Adrenal gland (tissue), 12 donors: ENCODE measurements around the gene CHSY3. TPM values are rescaled to one million over a fixed set of nuclear protein-coding genes. Genes with fewer than 3 reads are reported as not detected.

Experiments
- DNase-seq, 7 donors: peaks; one replicate each; pipeline ENCODE4 v3.0.0-alpha.2; 2019 to 2020
- H3K27ac ChIP-seq, 5 donors: fragments of 200-600 bp; sonication (generic) in 4 of 5; 1 replicate in 3 of 5; 2 replicates in 2 of 5; pipeline versions ENCODE4 v1.5.1 to v1.8.0; 2016 to 2020; ENCODE audit warnings: mild to moderate bottlenecking in 1 of 5
- H3K27me3 ChIP-seq: fragments of 200-600 bp; 2 replicates; pipeline ENCODE4 v1.8.0; 2021
- H3K36me3 ChIP-seq, 2 donors: fragments of 200-600 bp; replicated peaks in 1 of 2; 1 replicate in 1 of 2; 2 replicates in 1 of 2; pipeline versions ENCODE4 v1.5.1 to v1.8.0; 2018 to 2022
- H3K4me1 ChIP-seq, 2 donors: fragments of 200-600 bp; replicated peaks in 1 of 2; 1 replicate in 1 of 2; 2 replicates in 1 of 2; pipeline versions ENCODE4 v1.5.1 to v1.8.0; 2018 to 2021
- H3K4me3 ChIP-seq, 4 donors: fragments of 200-600 bp; sonication (generic) in 3 of 4; one replicate each; pipeline ENCODE4 v1.5.1; 2016 to 2018
- H3K9me3 ChIP-seq, 3 donors: fragments of 200-600 bp; sonication (generic) in 1 of 3; replicated peaks in 1 of 3; 1 replicate in 2 of 3; 2 replicates in 1 of 3; pipeline versions ENCODE4 v1.5.1 to v1.8.0; 2016 to 2021
- CTCF ChIP-seq, 6 experiments: fragments of 450-650 bp in 4 of 6; fragments of 200-600 bp in 2 of 6; sonication (generic) in 1 of 6; IDR thresholded peaks; 1 replicate in 5 of 6; 2 replicates in 1 of 6; pipeline versions ENCODE4 v1.5.1 to v1.8.0; 2016 to 2021; ENCODE audit warnings: antibody characterized with exemption in 6 of 6, mild to moderate bottlenecking in 2 of 6, moderate library complexity in 1 of 6
- POLR2A ChIP-seq, 2 donors: fragments of 450-650 bp; IDR thresholded peaks; one replicate each; pipeline ENCODE4 v1.6.1; 2017; ENCODE audit warnings: antibody characterized with exemption in 2 of 2, mild to moderate bottlenecking in 2 of 2, moderate library complexity in 1 of 2
- WGBS, 4 donors: extraction: QIAGEN DNeasy Blood & Tissue Kit in 2 of 4; methylation state at CpG; one replicate each; pipeline versions ENCODE4 v1.1.5 to v1.1.7; 2013 to 2017; 5-methylcytosine and 5-hydroxymethylcytosine counted together
- intact Hi-C, 2 donors: fragments of 100-400 bp; cut with DNase I; formaldehyde crosslinking; loops; one replicate each; pipeline versions ENCODE4 v1.14.1 to v1.15.0; 2022 to 2023
- polyA plus RNA-seq, 3 donors: library from polyadenylated mRNA; stranded (reverse); fragments of 200-250 nt in 2 of 3; fragments of 350-450 nt in 1 of 3; fragmentation: Illumina TruSeq in 1 of 3; extraction: RNeasy Lipid Tissue Mini Kit (QIAGEN cat#74804) in 1 of 3; gene quantifications; one replicate each; pipeline ENCODE4 v1.2.3, GENCODE V29; 2013 to 2014
- total RNA-seq, 9 donors: library from RNA; depleted of rRNA in 4 of 9; stranded (reverse); fragments of >200 nt in 4 of 9; fragments of 120-200 nt in 1 of 9; fragmentation: NEBNext Ultra II Directional in 1 of 9; extraction: Animal tissue kit (Norgen Biotek cat#: 25700) in 1 of 9; gene quantifications; one replicate each; pipeline versions ENCODE4 v1.1.0 to v1.2.4, GENCODE V29; 2013 to 2023
- donor health status: healthy with polysubstance abuse.
- donor health status: Bipolar disorder and iron deficiency.
- donor health status: DM: yes; HTN: yes; CAD: no.
- donor health status: DM: no; HTN: no; CAD: no.
- donor health status: DM: no; HTN: no; CAD: no.
- donor health status: DM: yes; HTN: yes; CAD: no.

The CHSY3 gene
- total and polyA plus RNA-seq, 12 donors, result 0.08 to 2.5 (median 0.80) TPM

DNA sequence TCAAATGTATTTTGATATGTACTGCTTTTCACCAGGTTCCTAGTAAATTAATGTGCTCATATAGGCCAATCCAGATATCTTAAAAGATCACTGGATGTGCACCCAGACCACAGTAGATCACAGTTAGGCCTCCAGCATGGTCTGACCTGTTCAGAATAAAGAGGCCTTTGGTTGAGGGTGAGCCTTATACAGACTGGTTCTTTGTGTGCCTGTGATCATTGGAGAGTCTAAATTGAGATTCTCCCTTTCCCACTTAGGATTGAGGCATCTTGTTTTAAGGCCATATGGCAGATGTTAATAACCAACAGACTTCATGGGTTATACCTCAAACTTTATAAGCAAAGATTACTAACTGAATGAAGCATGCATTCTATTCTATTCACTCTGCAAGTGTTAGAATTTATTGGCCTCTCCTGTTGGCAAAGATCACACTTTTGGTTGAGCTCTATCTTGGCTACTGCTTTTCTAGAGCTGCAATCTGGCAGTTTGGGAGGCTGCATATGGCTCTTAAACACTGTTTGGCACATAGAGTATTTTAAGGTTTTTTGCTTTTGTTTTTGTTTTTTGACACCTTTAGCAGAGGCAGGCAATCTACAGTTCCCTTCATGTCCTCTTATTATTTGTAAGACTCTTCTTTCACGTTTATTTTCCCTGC lies 8.5 kb downstream of the CHSY3 start:
- 72 to 82% (median 76%) methylated on average over 1 of the region's 1 CpG for WGBS, 4 donors
- Histone ChIP-seq H3K36me3 (no peaks in the 10 kb centered on the region), H3K27me3 (no peaks in the 10 kb centered on the region), H3K9me3 (no peaks in the 10 kb centered on the region), H3K27ac (no peak overlapping the region), H3K4me1 (no peaks in the 10 kb centered on the region), H3K4me3 (no peak overlapping the region)
- no peak for DNase-seq
- no peak for TF ChIP-seq CTCF (IDR thresholded peaks at IDR 0.05)
- no peak for TF ChIP-seq POLR2A (IDR thresholded peaks at IDR 0.05)
- intact Hi-C loops, result no loop called here

GRCh38 chr5:129915415-129915814 lies 11.2 kb downstream of the CHSY3 start:
- DNase-seq, result no peak
- Histone ChIP-seq H3K4me3 (no peak overlapping the region), H3K36me3 (no peaks in the 10 kb centered on the region), H3K4me1 (no peaks in the 10 kb centered on the region), H3K27me3 (no peaks in the 10 kb centered on the region), H3K27ac (no peak overlapping the region), H3K9me3 (no peaks in the 10 kb centered on the region)
- intact Hi-C loops, result no loop called here
- 64 to 78% (median 71%) methylated on average over 2 of the region's 2 CpGs for WGBS, 4 donors
- TF ChIP-seq POLR2A (IDR thresholded peaks at IDR 0.05) (no peak), CTCF (IDR thresholded peaks at IDR 0.05) (no peak)

DNA sequence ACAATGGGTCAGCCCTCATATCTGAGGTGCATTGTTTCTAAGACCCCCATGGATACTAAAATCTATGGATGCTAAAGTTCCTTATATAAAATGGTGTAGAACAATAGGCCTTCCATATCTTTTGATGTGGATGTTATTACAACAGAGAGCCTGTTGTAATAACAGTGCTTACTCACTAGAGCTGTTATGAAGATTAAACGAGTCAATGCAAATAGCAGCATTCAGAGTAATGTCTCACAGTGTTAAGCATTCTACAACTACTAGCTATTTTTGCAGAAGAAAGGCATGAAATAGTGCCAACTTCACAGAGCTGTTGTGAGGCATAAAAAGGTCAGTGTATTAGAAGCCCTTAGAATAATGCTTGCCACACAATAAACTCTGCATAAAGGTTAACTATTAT lies 13.0 kb downstream of the CHSY3 start:
- no peaks in the 10 kb centered on the region for H3K36me3 ChIP-seq
- 56 to 71% (median 61%) methylated on average over 1 of the region's 1 CpG for WGBS, 4 donors
- H3K27ac ChIP-seq, result no peak overlapping the region
- TF ChIP-seq CTCF (IDR thresholded peaks at IDR 0.05), result no peak
- TF ChIP-seq POLR2A (IDR thresholded peaks at IDR 0.05), result no peak
- no peak for DNase-seq
- H3K4me3 ChIP-seq, result no peak overlapping the region
- intact Hi-C loops, result no loop called here
- H3K27me3 ChIP-seq, result no peaks in the 10 kb centered on the region
- H3K4me1 ChIP-seq, result no peaks in the 10 kb centered on the region
- H3K9me3 ChIP-seq, result no peaks in the 10 kb centered on the region

- 73 to 79% (median 75%) methylated on average over 4 of the region's 4 CpGs for WGBS, 4 donors
- DNase-seq, result no peak
- no peaks in the 10 kb centered on the region for H3K4me1 ChIP-seq
- H3K27ac ChIP-seq, result no peak overlapping the region
- H3K9me3 ChIP-seq, result no peaks in the 10 kb centered on the region
- intact Hi-C loops, result no loop called here
- H3K27me3 ChIP-seq, result no peaks in the 10 kb centered on the region
- no peak for TF ChIP-seq POLR2A (IDR thresholded peaks at IDR 0.05)
- TF ChIP-seq CTCF (IDR thresholded peaks at IDR 0.05), result no peak
- no peak overlapping the region for H3K4me3 ChIP-seq
- no peaks in the 10 kb centered on the region for H3K36me3 ChIP-seq
Observed at GRCh38 chr5:129921204-129921603, 16.9 kb downstream of the CHSY3 start.
